ENCODE results near the gene RGS11.

DNA sequence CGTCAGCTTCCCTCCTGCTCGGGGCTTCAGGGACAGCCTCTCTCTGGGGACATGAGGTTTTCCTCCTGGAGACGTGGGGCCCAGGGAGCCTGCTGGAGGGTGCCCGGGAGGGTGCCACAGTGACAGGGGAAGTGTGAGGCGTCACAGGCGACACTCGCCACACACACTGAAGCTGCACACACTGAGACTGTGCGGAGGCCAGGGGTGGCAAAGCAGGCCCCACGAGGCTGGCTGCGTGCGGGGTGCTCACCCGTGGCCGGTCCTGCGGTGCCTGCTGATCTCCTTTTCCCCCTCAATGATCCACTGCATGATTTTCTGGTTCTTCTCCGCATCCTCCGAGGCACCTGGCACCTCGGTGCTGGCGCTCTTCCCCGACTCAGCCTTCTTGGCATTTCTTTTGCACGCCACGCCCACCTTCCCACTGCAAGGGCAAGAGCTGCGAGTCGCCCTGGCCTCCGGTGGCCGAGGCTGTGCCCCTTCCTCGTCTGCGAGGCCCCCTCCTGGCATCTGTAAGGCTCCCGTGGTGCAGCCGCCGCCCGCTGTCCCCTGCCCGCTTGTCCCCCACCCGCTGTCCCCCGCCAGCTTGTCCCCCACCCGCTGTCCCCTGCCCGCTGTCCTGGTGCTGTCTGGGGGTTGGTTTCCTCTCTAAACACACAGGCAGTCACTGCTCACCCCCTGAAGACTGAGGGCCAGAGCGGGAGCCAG lies 21.2 kb upstream of the RGS11 start:
- TF ChIP-seq GATAD2B (IDR thresholded peaks at IDR 0.05; ENCODE audit: borderline replicate concordance) (no peak), NFXL1 (CRISPR knock-in tag; IDR thresholded peaks at IDR 0.05) (no peak), NFE2 (IDR thresholded peaks at IDR 0.05; ENCODE audit: low read depth) (no peak), POLR2AphosphoS5 (IDR thresholded peaks at IDR 0.05; ENCODE audit: control insufficient read depth, insufficient read depth, low read depth, low read length) (no peak), ZNF217 (CRISPR knock-in tag; IDR thresholded peaks at IDR 0.05) (no peak), SMAD4 (CRISPR knock-in tag; conservative IDR thresholded peaks at IDR 0.05) (no peak), KDM4B (IDR thresholded peaks at IDR 0.05; ENCODE audit: borderline replicate concordance in 2 of 2, low read depth in 1 of 2) (no peak), ARNT (IDR thresholded peaks at IDR 0.05) (no peak), MXI1 (IDR thresholded peaks at IDR 0.05; ENCODE audit: low read depth, low read length) (no peak), HDGF (IDR thresholded peaks at IDR 0.05) (no peak)
- TF ChIP-seq, protein P1, sequence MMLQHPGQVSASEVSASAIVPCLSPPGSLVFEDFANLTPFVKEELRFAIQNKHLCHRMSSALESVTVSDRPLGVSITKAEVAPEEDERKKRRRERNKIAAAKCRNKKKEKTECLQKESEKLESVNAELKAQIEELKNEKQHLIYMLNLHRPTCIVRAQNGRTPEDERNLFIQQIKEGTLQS (IDR thresholded peaks at IDR 0.05), result no peak
- TF ChIP-seq, protein P1 (CRISPR knock-in tag; conservative IDR thresholded peaks at IDR 0.05), result no peak
- TF ChIP-seq, protein P2, sequence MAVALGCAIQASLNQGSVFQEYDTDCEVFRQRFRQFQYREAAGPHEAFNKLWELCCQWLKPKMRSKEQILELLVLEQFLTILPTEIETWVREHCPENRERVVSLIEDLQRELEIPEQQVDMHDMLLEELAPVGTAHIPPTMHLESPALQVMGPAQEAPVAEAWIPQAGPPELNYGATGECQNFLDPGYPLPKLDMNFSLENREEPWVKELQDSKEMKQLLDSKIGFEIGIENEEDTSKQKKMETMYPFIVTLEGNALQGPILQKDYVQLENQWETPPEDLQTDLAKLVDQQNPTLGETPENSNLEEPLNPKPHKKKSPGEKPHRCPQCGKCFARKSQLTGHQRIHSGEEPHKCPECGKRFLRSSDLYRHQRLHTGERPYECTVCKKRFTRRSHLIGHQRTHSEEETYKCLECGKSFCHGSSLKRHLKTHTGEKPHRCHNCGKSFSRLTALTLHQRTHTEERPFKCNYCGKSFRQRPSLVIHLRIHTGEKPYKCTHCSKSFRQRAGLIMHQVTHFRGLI (CRISPR knock-in tag; IDR thresholded peaks at IDR 0.05), result no peak
- TF ChIP-seq, protein P3, sequence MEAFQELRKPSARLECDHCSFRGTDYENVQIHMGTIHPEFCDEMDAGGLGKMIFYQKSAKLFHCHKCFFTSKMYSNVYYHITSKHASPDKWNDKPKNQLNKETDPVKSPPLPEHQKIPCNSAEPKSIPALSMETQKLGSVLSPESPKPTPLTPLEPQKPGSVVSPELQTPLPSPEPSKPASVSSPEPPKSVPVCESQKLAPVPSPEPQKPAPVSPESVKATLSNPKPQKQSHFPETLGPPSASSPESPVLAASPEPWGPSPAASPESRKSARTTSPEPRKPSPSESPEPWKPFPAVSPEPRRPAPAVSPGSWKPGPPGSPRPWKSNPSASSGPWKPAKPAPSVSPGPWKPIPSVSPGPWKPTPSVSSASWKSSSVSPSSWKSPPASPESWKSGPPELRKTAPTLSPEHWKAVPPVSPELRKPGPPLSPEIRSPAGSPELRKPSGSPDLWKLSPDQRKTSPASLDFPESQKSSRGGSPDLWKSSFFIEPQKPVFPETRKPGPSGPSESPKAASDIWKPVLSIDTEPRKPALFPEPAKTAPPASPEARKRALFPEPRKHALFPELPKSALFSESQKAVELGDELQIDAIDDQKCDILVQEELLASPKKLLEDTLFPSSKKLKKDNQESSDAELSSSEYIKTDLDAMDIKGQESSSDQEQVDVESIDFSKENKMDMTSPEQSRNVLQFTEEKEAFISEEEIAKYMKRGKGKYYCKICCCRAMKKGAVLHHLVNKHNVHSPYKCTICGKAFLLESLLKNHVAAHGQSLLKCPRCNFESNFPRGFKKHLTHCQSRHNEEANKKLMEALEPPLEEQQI (IDR thresholded peaks at IDR 0.05), result no peak
